Natural killer cell treated with Interleukin-12 subunit alpha and Interleukin-12 subunit beta and Interleukin-15 and Interleukin-18, amount 100 ng/mL, for 72 hours (primary cell): ENCODE results near the gene STK11. TPM values are rescaled to one million over a fixed set of nuclear protein-coding genes. Genes with fewer than 3 reads are reported as not detected.
"Not testable (repeated sequence)": the region's sequence is repeated elsewhere in the genome, so short reads cannot be mapped to it uniquely, and the experiment has no call there.

Experiments
- ATAC-seq, 2 donors: fragments of 150-1000 bp; cut with Tn5 transposase in 1 of 2; sonication (Bioruptor Pico), chemical (Tn5 transposase) in 1 of 2; 2 replicates each; pipeline ENCODE4 v1.10.0; 2021
- DNase-seq: peaks from one replicate; pipeline ENCODE4 v3.0.0; 2022; ENCODE audit warnings: low spot score
- H3K27ac Mint-ChIP-seq, 2 donors: 1 replicate in 1 of 2; 2 replicates in 1 of 2; pipeline ENCODE4 v1.8.0; 2022; ENCODE audit warnings: mixed read lengths in 2 of 2, mild to moderate bottlenecking in 1 of 2, moderate library complexity in 1 of 2
- H3K27me3 Mint-ChIP-seq, 2 donors: 1 replicate in 1 of 2; 2 replicates in 1 of 2; pipeline ENCODE4 v1.8.0; 2022; ENCODE audit warnings: mixed read lengths in 2 of 2
- H3K36me3 Mint-ChIP-seq: one replicate; pipeline ENCODE4 v1.8.0; 2022; ENCODE audit warnings: mixed read lengths
- H3K4me1 Mint-ChIP-seq, 2 donors: 1 replicate in 1 of 2; 2 replicates in 1 of 2; pipeline ENCODE4 v1.8.0; 2022; ENCODE audit warnings: low read depth in 2 of 2, mixed read lengths in 2 of 2, mild to moderate bottlenecking in 1 of 2
- H3K4me3 Mint-ChIP-seq: one replicate; pipeline ENCODE4 v1.8.0; 2022; ENCODE audit warnings: mixed read lengths
- H3K9me3 Mint-ChIP-seq: 2 replicates; pipeline ENCODE4 v1.8.0; 2022; ENCODE audit warnings: mixed read lengths
- total RNA-seq, 2 donors: library from RNA; stranded (reverse); gene quantifications; one replicate each; pipeline ENCODE4 v1.2.3, GENCODE V29; 2022

Gene STK11
- total RNA-seq, 2 donors from 2014 or later: 50.9 to 79.2 TPM

GRCh38 chr19:1173845-1174809, 31.5 kb upstream of the STK11 start, which contains the start of gene SBNO2:
SBNO2 (minus strand) TSS chr19:1174268; CDS start chr19:1154276, 19,992 bp downstream.
- H3K9me3 Mint-ChIP-seq: no peaks in the 10 kb centered on the region
- peak within 1 kb of the TSS; percentile 81 to 88 for H3K27ac Mint-ChIP-seq
- H3K36me3 Mint-ChIP-seq: peaks cover 7% of the 10 kb centered on the region
- peaks cover 20 to 29% of the 10 kb centered on the region in 2 donors for H3K4me1 Mint-ChIP-seq
- H3K4me3 Mint-ChIP-seq: peak within 1 kb of the TSS; percentile 90
- H3K27me3 Mint-ChIP-seq: no peaks in the 10 kb centered on the region
- DNase-seq: peak; percentile 94
- ATAC-seq: peak; percentile 93 to 97

- Mint-ChIP-seq H3K4me1 (peaks cover 12 to 20% of the 10 kb centered on the region in 2 donors), H3K36me3 (no peaks in the 10 kb centered on the region), H3K27me3 (peaks cover 12 to 17% of the 10 kb centered on the region in 2 donors), H3K4me3 (no peak overlapping the region), H3K27ac (no peak overlapping the region), H3K9me3 (no peaks in the 10 kb centered on the region)
- no peak for DNase-seq
- ATAC-seq: no peak
Measured at GRCh38 chr19:1177322-1178114, 28.1 kb upstream of the STK11 start.

GRCh38 chr19:1181606-1182005, 24.0 kb upstream of the STK11 start:
- ATAC-seq: peak in 1 of 2 donors; percentile 28
- H3K4me3 Mint-ChIP-seq: no peak overlapping the region

GRCh38 chr19:1182068-1182467, 23.5 kb upstream of the STK11 start:
- peak overlapping the region in 1 of 2 donors; percentile 20 for H3K27ac Mint-ChIP-seq
- H3K4me3 Mint-ChIP-seq: no peak overlapping the region
- H3K9me3 Mint-ChIP-seq: no peaks in the 10 kb centered on the region
- H3K4me1 Mint-ChIP-seq: peaks cover 9 to 12% of the 10 kb centered on the region in 2 donors
- DNase-seq (no peak), ATAC-seq (no peak)
- H3K36me3 Mint-ChIP-seq: no peaks in the 10 kb centered on the region
- H3K27me3 Mint-ChIP-seq: peaks cover 12 to 17% of the 10 kb centered on the region in 2 donors

More at GRCh38 chr19:1181606-1182005, 24.0 kb upstream of the STK11 start:
- peak overlapping the region; percentile 0 to 20 for H3K27ac Mint-ChIP-seq
- no peaks in the 10 kb centered on the region for H3K9me3 Mint-ChIP-seq
- no peak for DNase-seq
- no peaks in the 10 kb centered on the region for H3K36me3 Mint-ChIP-seq
- peaks cover 9 to 12% of the 10 kb centered on the region in 2 donors for H3K4me1 Mint-ChIP-seq
- H3K27me3 Mint-ChIP-seq: peaks cover 12 to 17% of the 10 kb centered on the region in 2 donors

GRCh38 chr19:1182727-1183126, 22.9 kb upstream of the STK11 start:
- no peak overlapping the region for H3K27ac Mint-ChIP-seq
- peaks cover 12 to 17% of the 10 kb centered on the region in 2 donors for H3K27me3 Mint-ChIP-seq
- H3K4me3 Mint-ChIP-seq: no peak overlapping the region
- H3K4me1 Mint-ChIP-seq: peaks cover 9 to 12% of the 10 kb centered on the region in 2 donors
- H3K9me3 Mint-ChIP-seq: no peaks in the 10 kb centered on the region
- DNase-seq (no peak), ATAC-seq (no peak)
- no peaks in the 10 kb centered on the region for H3K36me3 Mint-ChIP-seq

- Mint-ChIP-seq H3K9me3 (no peaks in the 10 kb centered on the region), H3K27ac (no peak overlapping the region), H3K36me3 (no peaks in the 10 kb centered on the region), H3K4me1 (peaks cover 9 to 12% of the 10 kb centered on the region in 2 donors), H3K4me3 (no peak overlapping the region), H3K27me3 (peaks cover 12 to 17% of the 10 kb centered on the region in 2 donors)
- DNase-seq: no peak
- no peak for ATAC-seq
Measured at GRCh38 chr19:1183543-1184172, 21.9 kb upstream of the STK11 start.

GRCh38 chr19:1189419-1189818, 16.2 kb upstream of the STK11 start:
- Mint-ChIP-seq H3K36me3 (no peaks in the 10 kb centered on the region), H3K27me3 (no peaks in the 10 kb centered on the region), H3K9me3 (no peaks in the 10 kb centered on the region), H3K4me3 (peak overlapping the region; percentile 15), H3K4me1 (peaks cover 12 to 14% of the 10 kb centered on the region in 2 donors), H3K27ac (peak overlapping the region; percentile 64 to 88)
- DNase-seq: peak; percentile 79
- peak; percentile 90 to 92 for ATAC-seq

- Mint-ChIP-seq H3K4me1 (peaks cover 4 to 9% of the 10 kb centered on the region in 2 donors), H3K27ac (no peak overlapping the region), H3K36me3 (no peaks in the 10 kb centered on the region), H3K27me3 (no peaks in the 10 kb centered on the region), H3K4me3 (no peak overlapping the region), H3K9me3 (no peaks in the 10 kb centered on the region)
- DNase-seq: no peak
- ATAC-seq: no peak
Measured at GRCh38 chr19:1199531-1199930, 6.0 kb upstream of the STK11 start.

- not testable (repeated sequence) for H3K36me3 Mint-ChIP-seq, H3K4me1 Mint-ChIP-seq, ATAC-seq, DNase-seq, H3K9me3 Mint-ChIP-seq, H3K4me3 Mint-ChIP-seq, H3K27me3 Mint-ChIP-seq
- H3K27ac Mint-ChIP-seq: peak overlapping the region in 1 of 2 donors; percentile 27
Measured at GRCh38 chr19:1200614-1201013, 5.0 kb upstream of the STK11 start.

- H3K27ac Mint-ChIP-seq: peak overlapping the region; percentile 90 to 92
- no peak for ATAC-seq
- H3K4me3 Mint-ChIP-seq: peak overlapping the region; percentile 97
- peaks cover 17 to 21% of the 10 kb centered on the region in 2 donors for H3K4me1 Mint-ChIP-seq
- no peaks in the 10 kb centered on the region for H3K36me3 Mint-ChIP-seq
- DNase-seq: peak; percentile 58
- no peaks in the 10 kb centered on the region for H3K9me3 Mint-ChIP-seq
- no peaks in the 10 kb centered on the region for H3K27me3 Mint-ChIP-seq
Measured at GRCh38 chr19:1206150-1206863, 729 bp downstream of the STK11 start.

GRCh38 chr19:1206864-1207450, 1.4 kb downstream of the STK11 start:
- ATAC-seq: no peak
- H3K36me3 Mint-ChIP-seq: no peaks in the 10 kb centered on the region
- H3K27ac Mint-ChIP-seq: peak overlapping the region; percentile 90 to 92
- H3K4me1 Mint-ChIP-seq: peaks cover 17 to 21% of the 10 kb centered on the region in 2 donors
- H3K9me3 Mint-ChIP-seq: no peaks in the 10 kb centered on the region
- peak overlapping the region; percentile 97 for H3K4me3 Mint-ChIP-seq
- no peaks in the 10 kb centered on the region for H3K27me3 Mint-ChIP-seq
- DNase-seq: peak; percentile 63

- peak; percentile 10 for DNase-seq
- ATAC-seq, H3K36me3 Mint-ChIP-seq, H3K27ac Mint-ChIP-seq, H3K27me3 Mint-ChIP-seq, H3K4me3 Mint-ChIP-seq, H3K9me3 Mint-ChIP-seq: not testable (repeated sequence)
- H3K4me1 Mint-ChIP-seq: peaks cover 18 to 21% of the 10 kb centered on the region in 2 donors
Measured at GRCh38 chr19:1208830-1209229, 3.3 kb downstream of the STK11 start.
